Suprapubic skin (tissue), 4 donors: Measurements from ENCODE around the gene KNDC1. TPM values are rescaled to one million over a fixed set of nuclear protein-coding genes. Genes with fewer than 3 reads are reported as not detected.
"Not testable (repeated sequence)": the region's sequence is repeated elsewhere in the genome, so short reads cannot be mapped to it uniquely, and the experiment has no call there.

ENCODE experiments used
- DNase-seq, 2 donors: peaks; one replicate each; pipeline ENCODE4 v3.0.0-alpha.2; 2019; ENCODE audit warnings: low spot score in 2 of 2
- H3K27ac ChIP-seq: fragments of 200-600 bp; sonication (generic); one replicate; pipeline ENCODE4 v1.5.1; 2019
- H3K27me3 ChIP-seq: fragments of 200-600 bp; sonication (generic); one replicate; pipeline ENCODE4 v1.5.1; 2019
- H3K36me3 ChIP-seq: fragments of 200-600 bp; sonication (generic); one replicate; pipeline ENCODE4 v1.5.1; 2019
- H3K4me1 ChIP-seq: fragments of 200-600 bp; sonication (generic); one replicate; pipeline ENCODE4 v1.5.1; 2019
- H3K4me3 ChIP-seq: fragments of 200-600 bp; sonication (generic); one replicate; pipeline ENCODE4 v1.5.1; 2019; ENCODE audit warnings: mild to moderate bottlenecking
- H3K9me3 ChIP-seq: fragments of 200-600 bp; sonication (generic); one replicate; pipeline ENCODE4 v1.5.1; 2019
- EP300 ChIP-seq: sonication (generic); formaldehyde crosslinking; IDR thresholded peaks from one replicate; pipeline ENCODE4 v1.6.1; 2017; ENCODE audit warnings: antibody characterized with exemption
- POLR2A ChIP-seq, 2 donors: fragments of 450-650 bp; IDR thresholded peaks; one replicate each; pipeline ENCODE4 v1.6.1; 2017; ENCODE audit warnings: antibody characterized with exemption in 2 of 2, mild to moderate bottlenecking in 2 of 2, moderate library complexity in 2 of 2
- POLR2AphosphoS5 ChIP-seq, 3 donors: sonication (generic); formaldehyde crosslinking; IDR thresholded peaks; one replicate each; pipeline ENCODE4 v1.6.1; 2017; ENCODE audit warnings: antibody characterized with exemption in 3 of 3
- WGBS: methylation state at CpG from one replicate; pipeline ENCODE4 v1.1.5; 2018; 5-methylcytosine and 5-hydroxymethylcytosine counted together
- total RNA-seq, 4 donors: library from RNA; depleted of rRNA; stranded (reverse); fragments of >200 nt; gene quantifications; one replicate each; pipeline ENCODE4 v1.1.0, GENCODE V29; 2016
- TF ChIP-seq, protein P1 (sequence below), 2 donors: fragments of 200-600 bp in 1 of 2; fragments of 450-650 bp in 1 of 2; sonication (generic) in 1 of 2; IDR thresholded peaks; one replicate each; pipeline ENCODE4 v1.5.1; 2016 to 2019; ENCODE audit warnings: antibody characterized with exemption in 2 of 2, mild to moderate bottlenecking in 1 of 2, moderate library complexity in 1 of 2

KNDC1 gene
- total RNA-seq, 4 donors from 2014 or later, result 0.08 to 2.5 (median 0.58) TPM

DNA sequence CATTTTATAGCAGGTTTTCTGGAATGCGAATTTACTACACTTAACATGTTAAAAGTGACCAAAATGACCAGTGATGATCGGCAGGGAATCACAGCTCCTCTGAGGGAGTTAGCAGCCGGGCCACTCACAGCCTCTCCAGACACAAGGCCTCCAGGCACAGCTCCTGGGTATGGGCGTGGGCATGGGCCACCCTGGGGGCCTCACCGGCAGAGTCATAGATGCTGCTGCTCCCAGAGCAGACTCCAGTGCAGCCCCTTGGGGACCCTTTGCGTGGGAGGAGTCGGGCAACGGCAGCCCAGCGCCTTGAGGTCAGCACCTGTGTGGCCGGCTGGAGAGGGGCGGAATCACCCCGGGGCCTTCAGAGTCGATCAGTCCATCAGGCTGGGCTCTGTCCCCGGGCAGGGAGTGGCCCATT is 8.6 kb downstream of the KNDC1 start:
- 88% methylated on average over 3 of the region's 14 CpGs for WGBS

DNA sequence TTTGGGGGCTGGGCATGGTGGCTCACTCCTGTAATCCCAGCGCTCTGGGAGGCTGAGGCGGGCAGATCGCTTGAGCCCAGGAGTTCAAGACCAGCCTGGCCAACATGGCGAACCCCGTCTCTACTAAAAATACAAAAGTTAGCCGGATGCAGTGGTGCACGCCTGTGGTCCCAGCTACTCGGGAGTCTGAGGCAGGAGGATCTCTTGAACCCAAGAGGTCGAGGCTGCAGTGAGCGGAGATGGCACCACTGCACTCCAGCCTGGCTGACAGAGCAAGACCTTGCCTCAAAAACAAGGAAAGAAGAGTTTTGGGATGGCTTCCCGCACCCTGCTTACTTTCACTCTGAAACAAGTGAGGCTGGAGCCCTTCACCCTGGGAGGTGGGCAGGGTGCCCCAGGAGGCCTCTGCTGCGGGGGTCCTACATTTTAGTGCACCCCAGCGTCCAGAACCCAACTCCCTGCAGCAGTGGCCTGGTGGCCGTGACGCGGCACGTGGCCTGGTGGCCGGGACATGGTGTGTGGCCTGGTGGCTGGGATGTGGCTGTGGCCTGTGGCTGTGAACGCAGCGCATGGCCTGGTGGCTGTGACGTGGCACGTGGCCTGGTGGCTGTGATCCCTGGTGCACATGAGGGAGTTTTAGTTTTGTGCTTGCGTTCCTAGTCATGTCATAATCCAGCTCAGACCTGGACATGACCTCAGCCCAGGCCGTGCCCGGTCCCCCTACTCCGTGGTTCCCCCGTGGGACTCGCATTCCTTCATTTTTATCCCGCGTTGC is 9.3 kb downstream of the KNDC1 start:
- no peaks in the 10 kb centered on the region for H3K36me3 ChIP-seq
- TF ChIP-seq POLR2A (IDR thresholded peaks at IDR 0.05), result no peak
- no peak for TF ChIP-seq POLR2AphosphoS5 (IDR thresholded peaks at IDR 0.05)
- H3K27ac ChIP-seq, result no peak overlapping the region
- no peaks in the 10 kb centered on the region for H3K9me3 ChIP-seq
- H3K4me3 ChIP-seq, result no peak overlapping the region
- WGBS, result 98% methylated on average over 29 of the region's 30 CpGs
- no peaks in the 10 kb centered on the region for H3K4me1 ChIP-seq
- DNase-seq, result peak in 1 of 2 donors; percentile 68
- peaks cover 12% of the 10 kb centered on the region for H3K27me3 ChIP-seq

More for the DNA sequence above, 8.6 kb downstream of the KNDC1 start:
- H3K4me3 ChIP-seq, result no peak overlapping the region
- no peaks in the 10 kb centered on the region for H3K9me3 ChIP-seq
- no peaks in the 10 kb centered on the region for H3K4me1 ChIP-seq
- TF ChIP-seq POLR2AphosphoS5 (IDR thresholded peaks at IDR 0.05), result no peak
- TF ChIP-seq EP300, result no peak
- TF ChIP-seq POLR2A (IDR thresholded peaks at IDR 0.05), result no peak
- TF ChIP-seq, protein P1, sequence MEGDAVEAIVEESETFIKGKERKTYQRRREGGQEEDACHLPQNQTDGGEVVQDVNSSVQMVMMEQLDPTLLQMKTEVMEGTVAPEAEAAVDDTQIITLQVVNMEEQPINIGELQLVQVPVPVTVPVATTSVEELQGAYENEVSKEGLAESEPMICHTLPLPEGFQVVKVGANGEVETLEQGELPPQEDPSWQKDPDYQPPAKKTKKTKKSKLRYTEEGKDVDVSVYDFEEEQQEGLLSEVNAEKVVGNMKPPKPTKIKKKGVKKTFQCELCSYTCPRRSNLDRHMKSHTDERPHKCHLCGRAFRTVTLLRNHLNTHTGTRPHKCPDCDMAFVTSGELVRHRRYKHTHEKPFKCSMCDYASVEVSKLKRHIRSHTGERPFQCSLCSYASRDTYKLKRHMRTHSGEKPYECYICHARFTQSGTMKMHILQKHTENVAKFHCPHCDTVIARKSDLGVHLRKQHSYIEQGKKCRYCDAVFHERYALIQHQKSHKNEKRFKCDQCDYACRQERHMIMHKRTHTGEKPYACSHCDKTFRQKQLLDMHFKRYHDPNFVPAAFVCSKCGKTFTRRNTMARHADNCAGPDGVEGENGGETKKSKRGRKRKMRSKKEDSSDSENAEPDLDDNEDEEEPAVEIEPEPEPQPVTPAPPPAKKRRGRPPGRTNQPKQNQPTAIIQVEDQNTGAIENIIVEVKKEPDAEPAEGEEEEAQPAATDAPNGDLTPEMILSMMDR (IDR thresholded peaks at IDR 0.05), result no peak
- DNase-seq, result peak in 1 of 2 donors; percentile 63
- H3K27me3 ChIP-seq, result peaks cover 19% of the 10 kb centered on the region
- no peaks in the 10 kb centered on the region for H3K36me3 ChIP-seq
- no peak overlapping the region for H3K27ac ChIP-seq

DNA sequence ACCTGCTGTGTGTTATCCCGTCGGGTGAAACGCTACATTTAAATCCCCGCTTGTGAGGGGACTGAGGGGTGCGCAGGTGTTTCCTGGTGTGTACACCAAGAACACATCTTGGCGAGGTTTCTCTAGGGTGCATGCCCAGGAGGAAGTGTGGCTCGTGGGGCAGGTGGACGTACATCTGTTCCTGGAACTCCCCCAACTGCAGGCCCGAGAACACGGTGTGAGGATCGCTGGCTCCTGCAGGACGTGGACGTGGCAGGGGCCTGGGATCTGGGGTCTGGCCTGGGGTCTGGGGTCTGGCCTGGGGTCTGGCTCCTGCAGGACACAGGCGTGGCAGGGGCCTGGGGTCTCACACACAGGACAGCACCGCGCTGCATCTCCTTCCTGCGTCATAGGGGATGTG is 10.1 kb downstream of the KNDC1 start:
- no peaks in the 10 kb centered on the region for H3K9me3 ChIP-seq
- peak; percentile 29 to 72 for DNase-seq
- H3K27ac ChIP-seq, result no peak overlapping the region
- no peaks in the 10 kb centered on the region for H3K36me3 ChIP-seq
- TF ChIP-seq POLR2A (IDR thresholded peaks at IDR 0.05) (no peak), EP300 (no peak), POLR2AphosphoS5 (IDR thresholded peaks at IDR 0.05) (no peak)
- TF ChIP-seq, protein P1 (IDR thresholded peaks at IDR 0.05), result no peak
- WGBS, result 92% methylated on average over 16 of the region's 17 CpGs
- no peak overlapping the region for H3K4me3 ChIP-seq
- no peaks in the 10 kb centered on the region for H3K4me1 ChIP-seq
- H3K27me3 ChIP-seq, result peaks cover 5% of the 10 kb centered on the region

DNA sequence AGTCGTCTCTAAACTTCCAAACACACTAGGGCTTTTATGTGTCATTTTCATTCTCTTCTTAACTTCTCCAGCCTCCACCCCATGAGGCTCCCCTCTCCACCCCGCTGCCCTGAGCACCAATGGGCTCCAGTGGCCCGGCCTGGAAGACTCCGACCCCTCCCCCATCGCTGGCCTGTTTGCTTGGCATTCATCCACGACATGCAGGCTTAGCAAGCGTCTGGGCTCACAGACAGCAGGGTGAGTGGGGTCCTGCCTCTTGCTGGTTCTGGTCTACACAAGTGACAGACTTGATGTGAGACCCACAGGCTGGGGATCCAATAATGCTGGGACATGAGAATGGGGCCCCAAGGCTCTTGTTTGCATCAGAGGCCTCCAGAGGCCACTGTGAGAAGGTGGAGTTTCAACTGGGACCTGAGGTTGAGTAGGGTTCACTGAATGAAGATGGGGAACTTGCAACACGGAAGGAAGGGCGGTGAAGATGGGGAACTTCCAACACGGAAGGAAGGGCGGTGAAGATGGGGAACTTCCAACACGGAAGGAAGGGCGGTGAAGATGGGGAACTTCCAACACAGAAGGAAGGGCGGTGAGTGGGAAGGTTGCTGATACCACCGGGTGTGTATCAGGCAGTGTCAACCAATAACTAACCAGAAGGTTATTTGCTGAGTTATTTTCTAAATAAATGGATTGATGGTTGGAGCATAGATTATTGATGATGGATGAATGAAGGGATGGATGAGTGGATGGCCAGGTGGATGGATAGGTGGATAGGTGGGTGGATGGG is 14.0 kb downstream of the KNDC1 start:
- Histone ChIP-seq H3K36me3 (no peaks in the 10 kb centered on the region), H3K4me1 (no peaks in the 10 kb centered on the region), H3K9me3 (no peaks in the 10 kb centered on the region), H3K4me3 (no peak overlapping the region), H3K27ac (no peak overlapping the region), H3K27me3 (no peaks in the 10 kb centered on the region)
- DNase-seq, result peak; percentile 25 to 65
- no peak for TF ChIP-seq POLR2AphosphoS5 (IDR thresholded peaks at IDR 0.05)
- TF ChIP-seq, protein P1 (IDR thresholded peaks at IDR 0.05), result no peak
- no peak for TF ChIP-seq EP300
- no peak for TF ChIP-seq POLR2A (IDR thresholded peaks at IDR 0.05)
- 85% methylated on average over 15 of the region's 15 CpGs for WGBS

DNA sequence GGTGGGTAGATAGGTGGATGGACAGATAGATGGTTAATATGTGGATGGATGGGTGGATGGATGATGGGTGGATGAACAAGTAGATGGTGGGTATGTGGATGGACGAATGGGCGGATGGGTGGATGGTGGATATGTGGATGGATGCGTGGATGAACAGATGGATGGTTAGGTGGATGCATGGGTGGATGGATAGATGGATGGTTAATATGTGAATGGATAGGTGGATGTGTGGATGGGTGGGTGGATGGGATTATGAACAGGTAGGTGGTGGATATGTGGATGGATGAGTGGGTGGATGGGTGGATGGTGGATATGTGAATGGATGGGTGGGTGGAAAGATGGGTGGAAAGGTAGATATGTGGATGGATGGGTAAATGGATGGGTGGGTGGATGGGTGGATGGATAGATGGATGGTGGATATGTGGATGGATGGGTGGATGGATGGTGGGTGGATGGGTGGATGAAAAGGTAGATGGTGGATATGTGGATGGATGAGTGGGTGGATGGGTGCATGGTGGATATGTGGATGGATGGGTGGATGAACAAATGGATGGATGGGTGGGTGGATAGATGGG is 14.8 kb downstream of the KNDC1 start:
- TF ChIP-seq, protein P1 (IDR thresholded peaks at IDR 0.05), result no peak
- TF ChIP-seq POLR2A (IDR thresholded peaks at IDR 0.05) (no peak), POLR2AphosphoS5 (IDR thresholded peaks at IDR 0.05) (no peak), EP300 (no peak)
- H3K27ac ChIP-seq, result no peak overlapping the region
- H3K27me3 ChIP-seq, result no peaks in the 10 kb centered on the region
- no peak for DNase-seq
- 60% methylated on average over 3 of the region's 3 CpGs for WGBS
- H3K4me1 ChIP-seq, result no peaks in the 10 kb centered on the region
- H3K4me3 ChIP-seq, result no peak overlapping the region
- H3K36me3 ChIP-seq, result no peaks in the 10 kb centered on the region
- H3K9me3 ChIP-seq, result no peaks in the 10 kb centered on the region

DNA sequence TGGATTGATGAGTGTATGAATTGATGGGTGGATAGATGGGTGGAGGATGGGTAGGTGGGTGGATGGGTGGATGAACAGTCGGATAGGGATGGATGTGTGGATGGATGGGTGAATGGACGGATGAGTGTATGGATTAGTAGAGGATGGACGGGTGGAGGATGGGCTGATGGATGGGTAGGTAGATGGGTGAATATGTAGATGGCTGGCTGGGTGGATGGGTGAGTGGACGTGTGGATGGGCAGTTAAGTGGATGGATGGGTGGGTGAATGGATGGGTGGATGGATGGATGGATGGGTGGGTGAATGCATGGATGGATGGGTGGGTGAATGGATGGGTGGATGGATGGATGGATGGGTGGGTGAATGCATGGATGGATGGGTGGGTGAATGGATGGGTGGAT is 15.6 kb downstream of the KNDC1 start:
- not testable (repeated sequence) for H3K27ac ChIP-seq, H3K4me3 ChIP-seq, H3K9me3 ChIP-seq, H3K36me3 ChIP-seq, H3K4me1 ChIP-seq, H3K27me3 ChIP-seq
- peak in 1 of 2 donors; percentile 63 for DNase-seq
- WGBS, result 91% methylated on average over 4 of the region's 4 CpGs
